Skeletal muscle cell (primary cell): ENCODE measurements around the gene TGIF2LX.
"Not testable (repeated sequence)": the region's sequence is repeated elsewhere in the genome, so short reads cannot be mapped to it uniquely, and the experiment has no call there.

Experiments
- DNase-seq: peaks from one replicate; pipeline ENCODE4 v3.0.0-alpha.2; 2010; ENCODE audit warnings: low read depth
- H3K4me3 ChIP-seq: 2 replicates; pipeline ENCODE4 v1.5.1; 2011; ENCODE audit warnings: low read depth, mild to moderate bottlenecking, control low read depth, low read length, moderate library complexity

TGIF2LX gene

DNA sequence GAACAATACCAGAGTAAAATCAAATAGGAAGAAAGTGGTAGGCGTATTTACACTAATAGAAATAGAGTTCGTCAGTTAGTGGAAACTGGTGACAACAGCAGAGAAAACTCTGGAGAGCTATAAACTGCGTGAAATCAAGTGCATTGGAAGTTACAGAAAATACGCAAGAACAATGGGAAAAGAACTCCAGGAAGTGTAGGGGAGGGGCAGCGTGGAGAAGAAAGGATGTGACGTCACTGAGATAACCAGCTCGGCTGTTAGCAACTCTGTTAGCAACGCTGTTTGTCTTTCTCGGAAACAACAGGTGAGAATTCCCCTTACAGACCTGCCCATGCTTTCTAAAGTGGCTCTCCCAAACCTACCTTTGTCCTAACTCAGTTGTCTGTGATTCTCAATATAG, at the start of gene TGIF2LX:
Gene TGIF2LX (plus strand): TSS at position 244 of the 400 bp plus-strand sequence. CDS start 178 bp downstream, outside the sequence.
- not testable (repeated sequence) for DNase-seq, H3K4me3 ChIP-seq

DNA sequence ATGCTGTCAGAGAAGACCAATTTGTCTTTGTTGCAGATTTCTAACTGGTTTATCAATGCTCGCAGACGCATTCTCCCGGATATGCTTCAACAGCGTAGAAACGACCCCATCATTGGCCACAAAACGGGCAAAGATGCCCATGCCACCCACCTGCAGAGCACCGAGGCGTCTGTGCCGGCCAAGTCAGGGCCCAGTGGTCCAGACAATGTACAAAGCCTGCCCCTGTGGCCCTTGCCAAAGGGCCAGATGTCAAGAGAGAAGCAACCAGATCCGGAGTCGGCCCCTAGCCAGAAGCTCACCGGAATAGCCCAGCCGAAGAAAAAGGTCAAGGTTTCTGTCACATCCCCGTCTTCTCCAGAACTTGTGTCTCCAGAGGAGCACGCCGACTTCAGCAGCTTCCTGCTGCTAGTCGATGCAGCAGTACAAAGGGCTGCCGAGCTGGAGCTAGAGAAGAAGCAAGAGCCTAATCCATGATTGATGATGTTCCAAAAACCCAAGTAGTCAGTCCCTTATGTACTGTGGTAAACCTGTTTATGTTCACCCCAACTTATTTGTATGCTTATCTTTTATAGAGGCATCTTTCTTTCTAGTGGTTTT, 728 bp downstream of the TGIF2LX start:
- DNase-seq, H3K4me3 ChIP-seq: not testable (repeated sequence)

DNA sequence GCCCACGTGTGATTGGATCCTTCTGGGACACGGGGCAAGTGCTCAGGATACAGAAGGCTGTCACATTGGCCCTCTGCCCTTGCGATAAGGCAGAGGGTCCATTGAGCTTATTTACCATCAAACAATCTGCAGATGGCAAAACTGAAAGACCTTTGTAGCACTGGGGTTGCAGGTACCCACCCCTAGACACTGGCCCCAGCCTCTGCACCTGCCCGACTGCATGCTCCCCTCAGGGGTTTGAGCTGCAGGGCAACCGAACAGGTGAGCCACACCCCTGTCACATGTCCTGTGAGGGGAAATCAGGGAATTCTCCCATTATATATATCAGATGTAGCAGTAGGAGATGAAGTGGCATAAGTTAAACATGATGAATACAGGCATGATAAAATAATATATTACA, 21.4 kb downstream of the TGIF2LX start:
- not testable (repeated sequence) for DNase-seq, H3K4me3 ChIP-seq

DNA sequence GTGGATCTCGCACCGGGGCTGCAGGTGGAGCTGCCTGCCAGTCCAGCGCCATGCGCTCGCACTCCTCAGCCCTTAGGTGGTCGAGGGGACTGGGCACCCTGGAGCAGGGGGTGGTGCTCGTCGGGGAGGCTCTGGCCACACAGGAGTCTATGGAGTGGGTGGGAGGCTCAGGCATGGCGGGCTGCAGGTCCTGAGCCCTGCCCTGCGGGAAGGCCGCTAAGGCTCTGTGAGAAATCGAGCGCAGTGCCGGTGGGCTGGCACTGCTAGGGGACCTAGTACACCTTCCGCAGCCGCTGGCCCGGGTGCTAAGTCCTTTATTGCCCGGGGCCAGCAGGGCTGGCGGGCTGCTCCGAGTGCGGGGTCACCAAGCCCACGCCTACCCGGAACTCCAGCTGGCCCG, 43.9 kb downstream of the TGIF2LX start:
- not testable (repeated sequence) for DNase-seq, H3K4me3 ChIP-seq
